ENCODE results near the gene ANKRD26. TPM values are rescaled to one million over a fixed set of nuclear protein-coding genes. Genes with fewer than 3 reads are reported as not detected.

ANKRD26 gene
- total and polyA plus RNA-seq, 2 experiments from 2014 or later: 7.9 to 23.1 TPM

GRCh38 chr10:27145937-27146336, 45.6 kb upstream of the ANKRD26 start:
- Histone ChIP-seq H2AFZ (no peak overlapping the region), H3K36me3 (ENCODE audit: insufficient read depth) (peaks cover 43% of the 10 kb centered on the region), H3K79me2 (replicated peaks; ENCODE audit: insufficient read depth) (peaks cover 79% of the 10 kb centered on the region), H3K9me2 (ENCODE audit: insufficient read depth) (no peaks in the 10 kb centered on the region), H3K27ac (ENCODE audit: low read depth) (no peak overlapping the region), H3F3A (replicated peaks; ENCODE audit: low read depth) (no peaks in the 10 kb centered on the region), H3K4me2 (no peak overlapping the region), H3K27me3 (ENCODE audit: insufficient read depth) (no peaks in the 10 kb centered on the region), H3K4me1 (ENCODE audit: insufficient read depth) (no peaks in the 10 kb centered on the region), H4K20me1 (replicated peaks; ENCODE audit: insufficient read depth) (peaks cover 32% of the 10 kb centered on the region), H3K4me3 (no peak overlapping the region)
- H3K4me1 Mint-ChIP-seq: peaks cover 7% of the 10 kb centered on the region; the same call in 2 of the 3 replicates
- H3K4me3 Mint-ChIP-seq: no peak overlapping the region
- H3K27me3 Mint-ChIP-seq (ENCODE audit: insufficient read depth, low read depth, poor library complexity): peaks cover 2% of the 10 kb centered on the region
- peak; percentile 73 for ATAC-seq
- H3K36me3 Mint-ChIP-seq (ENCODE audit: low read depth): peaks cover 71% of the 10 kb centered on the region
- DNase-seq (ENCODE audit: low spot score): peak; percentile 3
- no peaks in the 10 kb centered on the region for H3K9me3 Mint-ChIP-seq
- TF ChIP-seq NANOG (IDR thresholded peaks at IDR 0.05; ENCODE audit: borderline replicate concordance): no peak
- no peak for TF ChIP-seq POLR2AphosphoS5 (IDR thresholded peaks at IDR 0.05; ENCODE audit: low read depth)
- no peak for TF ChIP-seq REST (IDR thresholded peaks at IDR 0.05; ENCODE audit: unreplicated experiment)
- no peak for TF ChIP-seq CTCF (conservative IDR thresholded peaks at IDR 0.05; ENCODE audit: low read depth in 2 of 2)
- no peak for TF ChIP-seq ZNF114 (CRISPR knock-in tag; IDR thresholded peaks at IDR 0.05)
- no peak for TF ChIP-seq ETS1 (IDR thresholded peaks at IDR 0.05)
- no peak overlapping the region for H3K27ac Mint-ChIP-seq

GRCh38 chr10:27143686-27144085, 43.4 kb upstream of the ANKRD26 start:
- no peaks in the 10 kb centered on the region for H3K27me3 ChIP-seq (ENCODE audit: insufficient read depth)
- no peak overlapping the region for H3K27ac ChIP-seq (ENCODE audit: low read depth)
- ATAC-seq (no peak), DNase-seq (ENCODE audit: low spot score) (no peak)
- peaks cover 55% of the 10 kb centered on the region for H3K36me3 ChIP-seq (ENCODE audit: insufficient read depth)
- H3K79me2 ChIP-seq (replicated peaks; ENCODE audit: insufficient read depth): peaks cover 56% of the 10 kb centered on the region
- H3K9me2 ChIP-seq (ENCODE audit: insufficient read depth): no peaks in the 10 kb centered on the region
- no peak overlapping the region for H3K4me3 Mint-ChIP-seq
- peaks cover 2% of the 10 kb centered on the region; the same call in 1 of the 3 replicates for H3K4me1 Mint-ChIP-seq
- H3K27me3 Mint-ChIP-seq (ENCODE audit: insufficient read depth, low read depth, poor library complexity): no peaks in the 10 kb centered on the region
- H3K9me3 Mint-ChIP-seq: no peaks in the 10 kb centered on the region
- H3K27ac Mint-ChIP-seq: no peak overlapping the region
- H3F3A ChIP-seq (replicated peaks; ENCODE audit: low read depth): no peaks in the 10 kb centered on the region
- no peak overlapping the region for H2AFZ ChIP-seq
- H3K4me1 ChIP-seq (ENCODE audit: insufficient read depth): no peaks in the 10 kb centered on the region
- no peak overlapping the region for H3K4me2 ChIP-seq
- no peak overlapping the region for H3K4me3 ChIP-seq
- H3K36me3 Mint-ChIP-seq (ENCODE audit: low read depth): peaks cover 70% of the 10 kb centered on the region
- H4K20me1 ChIP-seq (replicated peaks; ENCODE audit: insufficient read depth): peaks cover 17% of the 10 kb centered on the region
- no peak for TF ChIP-seq REST (IDR thresholded peaks at IDR 0.05; ENCODE audit: unreplicated experiment)
- TF ChIP-seq JUNB (IDR thresholded peaks at IDR 0.05; ENCODE audit: unreplicated experiment): no peak

Measured in GM23338 (cell line).